D341Med (cell line): ENCODE measurements around the gene BTNL9.
"Not testable (repeated sequence)": the region's sequence is repeated elsewhere in the genome, so short reads cannot be mapped to it uniquely, and the experiment has no call there.

ENCODE experiments used
- DNase-seq: peaks from one replicate; pipeline ENCODE4 v3.0.0; 2012; ENCODE audit warnings: low spot score

BTNL9 gene

DNA sequence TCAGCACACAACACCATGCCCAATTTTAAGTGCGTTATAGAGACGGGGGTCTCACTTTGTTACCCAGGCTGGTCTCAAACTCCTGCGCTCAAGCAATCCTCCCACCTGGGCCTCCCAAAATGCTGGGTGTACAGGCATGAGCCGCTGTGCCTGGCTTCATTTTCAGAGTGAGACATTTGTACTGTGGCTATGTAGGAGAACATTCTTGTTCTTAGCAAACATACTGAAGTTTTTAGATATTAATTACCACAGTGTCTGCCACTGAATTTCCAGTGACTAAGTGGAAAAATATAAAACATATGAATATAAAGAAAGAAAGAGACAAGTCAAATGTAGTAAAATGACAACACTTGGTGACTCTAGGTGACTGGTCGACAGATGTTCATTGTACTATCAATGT is 20.9 kb downstream of the BTNL9 start:
- no peak for DNase-seq

GRCh38 chr5:181061645-181062044 is 21.6 kb downstream of the BTNL9 start:
- DNase-seq: no peak

DNA sequence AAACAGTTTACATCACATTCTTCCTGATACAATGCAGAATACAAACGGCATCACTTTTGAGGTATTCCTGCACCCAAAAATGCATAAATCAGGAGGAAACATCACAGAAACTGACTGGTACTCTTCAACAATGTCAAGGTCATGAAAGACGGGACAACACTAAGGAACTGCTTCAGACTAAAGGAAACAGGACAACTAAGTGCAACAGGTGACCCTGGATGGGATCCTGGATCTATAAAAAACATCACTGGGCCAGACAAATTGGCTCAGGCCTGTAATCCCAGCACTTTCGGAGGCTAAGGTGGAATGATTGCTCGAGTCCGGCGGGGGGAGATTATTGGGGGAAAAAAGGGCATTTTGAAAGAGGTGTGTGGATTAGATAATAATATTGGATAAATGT is 22.6 kb downstream of the BTNL9 start:
- no peak for DNase-seq

DNA sequence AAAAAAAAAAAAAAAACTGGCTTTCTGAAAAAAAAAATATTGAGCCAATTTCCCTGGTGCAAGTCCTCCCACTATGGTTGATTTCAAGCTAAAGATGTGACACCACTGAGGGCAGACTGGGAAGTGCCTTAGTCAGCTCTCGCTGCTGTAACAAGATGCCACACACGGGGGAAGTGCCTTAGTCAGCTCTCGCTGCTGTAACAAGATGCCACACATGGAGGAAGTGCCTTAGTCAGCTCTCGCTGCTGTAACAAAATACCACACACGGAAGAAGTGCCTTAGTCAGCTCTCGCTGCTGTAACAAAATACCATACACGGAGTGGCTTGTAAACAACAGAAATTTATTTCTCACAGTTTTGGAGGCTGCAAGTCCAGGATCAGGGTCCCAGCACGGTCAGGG is 23.4 kb downstream of the BTNL9 start:
- DNase-seq: no peak

DNA sequence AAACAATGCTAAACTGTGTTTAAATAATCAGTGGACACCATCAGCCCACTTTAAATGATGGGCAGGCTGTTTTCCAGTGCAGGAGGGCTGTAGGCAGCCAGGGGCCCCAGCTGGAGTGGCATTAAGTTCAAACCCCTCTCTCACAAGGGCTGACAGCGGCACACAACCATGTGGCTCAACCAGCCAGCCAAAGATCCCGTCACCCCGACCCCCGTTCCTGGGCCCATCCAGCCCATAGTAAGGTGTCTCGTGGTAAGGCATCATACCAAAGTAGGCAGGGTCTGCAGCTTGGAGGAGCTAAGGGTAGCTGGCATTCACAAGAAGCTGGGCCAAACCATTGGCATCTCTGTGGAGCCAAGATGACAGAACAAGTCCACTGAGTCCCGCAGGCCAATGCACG is 24.9 kb downstream of the BTNL9 start:
- no peak for DNase-seq

DNA sequence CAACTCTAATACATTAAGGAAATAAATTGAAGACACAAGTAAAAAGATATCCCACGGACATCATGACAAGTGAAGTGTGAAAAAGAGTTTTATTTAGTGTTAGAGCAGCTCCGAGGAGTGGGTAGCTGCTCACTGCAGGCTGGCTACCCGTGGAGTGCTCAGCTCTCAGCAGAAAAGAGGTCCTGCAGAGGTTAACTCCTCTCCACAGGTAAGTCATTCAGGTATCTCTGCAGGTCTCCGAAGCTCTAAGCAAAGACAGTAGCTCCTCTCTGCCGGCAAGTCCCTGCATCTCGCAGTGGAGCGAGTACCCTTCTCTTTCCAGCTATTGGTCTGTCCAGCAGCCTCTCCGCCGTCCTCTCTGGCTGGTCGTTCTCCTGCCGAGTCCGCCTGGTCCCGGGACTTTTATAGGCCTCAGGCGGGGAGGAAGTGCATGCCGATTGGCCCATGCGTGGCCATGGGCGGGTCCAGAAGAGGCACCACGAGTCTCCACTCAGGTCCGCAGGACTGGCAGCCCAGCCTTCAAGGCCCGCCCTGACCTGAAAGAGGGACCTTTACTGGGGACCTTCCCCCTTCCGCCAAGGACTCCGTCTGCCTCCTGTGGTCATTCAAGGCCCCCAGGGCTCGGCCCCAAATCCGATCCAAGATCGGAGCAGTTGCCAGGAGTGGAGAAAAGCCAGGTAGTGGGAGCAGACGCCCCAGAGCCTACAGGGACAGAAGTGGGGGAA is 29.9 kb downstream of the BTNL9 start:
- no peak for DNase-seq

GRCh38 chr5:181070523-181070922 is 30.5 kb downstream of the BTNL9 start:
- no peak for DNase-seq

- DNase-seq: no peak
Observed at GRCh38 chr5:181071257-181071656, 31.2 kb downstream of the BTNL9 start.

DNA sequence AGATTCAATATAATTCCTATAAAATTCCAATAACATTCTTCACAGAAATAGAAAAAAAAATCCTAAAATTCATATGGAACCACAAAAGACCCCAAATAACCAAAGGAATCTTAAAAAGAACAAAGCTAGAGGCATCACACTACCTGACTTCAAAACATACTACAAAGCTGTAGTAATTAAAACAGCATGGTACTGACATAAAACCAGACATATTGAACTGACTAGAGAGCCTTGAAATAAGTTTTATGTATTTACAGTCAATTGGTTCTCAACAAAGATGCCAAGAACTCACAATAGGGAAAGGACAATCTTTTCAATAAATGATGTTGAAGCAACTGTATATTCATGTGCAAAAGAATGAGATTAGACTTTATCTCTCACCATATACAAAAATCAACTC is 36.9 kb downstream of the BTNL9 start:
- DNase-seq: no peak

- no peak for DNase-seq
Observed at GRCh38 chr5:181081989-181082388, 41.9 kb downstream of the BTNL9 start.

- no peak for DNase-seq
Observed at GRCh38 chr5:181084621-181085195, 44.6 kb downstream of the BTNL9 start.

GRCh38 chr5:181086026-181086883 is 46.2 kb downstream of the BTNL9 start:
- no peak for DNase-seq

GRCh38 chr5:181086884-181087205 is 46.8 kb downstream of the BTNL9 start:
- DNase-seq: no peak

DNA sequence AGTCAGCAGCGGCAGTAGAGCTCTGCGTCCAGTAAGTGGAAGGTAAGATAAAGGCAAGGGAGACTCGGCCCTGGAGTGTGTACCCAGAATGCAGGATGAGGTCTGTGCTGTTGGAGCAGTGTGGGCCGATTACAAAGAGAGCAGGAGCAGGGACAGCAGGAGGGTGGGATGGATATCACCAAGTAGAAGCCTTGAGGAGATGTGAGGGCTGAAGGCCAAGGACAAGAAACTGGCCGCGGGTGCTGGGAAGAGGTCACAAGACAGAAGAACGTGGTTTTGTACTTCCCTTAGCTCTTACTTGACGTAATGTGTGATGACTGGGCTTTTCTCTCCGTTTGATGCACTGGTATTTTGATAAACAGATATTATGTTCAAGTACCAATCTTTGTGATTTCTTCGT is 47.2 kb downstream of the BTNL9 start:
- no peak for DNase-seq

DNA sequence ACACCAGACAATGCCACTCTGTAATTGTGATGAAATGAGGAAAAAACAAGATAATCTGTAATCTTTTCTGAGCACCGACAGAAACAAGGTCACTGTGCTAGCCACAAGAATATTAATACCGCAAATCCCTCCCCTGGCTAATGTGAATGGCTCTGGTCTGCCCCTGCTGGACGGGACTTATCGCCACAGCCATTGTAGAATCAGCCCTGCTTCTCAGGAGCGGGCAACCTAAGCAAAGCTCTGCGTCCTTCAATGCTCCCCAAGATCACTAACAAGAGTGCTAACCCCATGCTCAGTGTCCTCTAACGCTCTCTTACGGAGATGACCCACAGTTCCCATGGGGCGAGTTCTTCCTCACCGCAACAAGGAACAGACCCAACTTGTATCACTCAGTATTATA is 48.2 kb downstream of the BTNL9 start:
- peak; percentile 59 for DNase-seq

GRCh38 chr5:181092428-181092827 is 52.4 kb downstream of the BTNL9 start:
- DNase-seq: no peak

DNA sequence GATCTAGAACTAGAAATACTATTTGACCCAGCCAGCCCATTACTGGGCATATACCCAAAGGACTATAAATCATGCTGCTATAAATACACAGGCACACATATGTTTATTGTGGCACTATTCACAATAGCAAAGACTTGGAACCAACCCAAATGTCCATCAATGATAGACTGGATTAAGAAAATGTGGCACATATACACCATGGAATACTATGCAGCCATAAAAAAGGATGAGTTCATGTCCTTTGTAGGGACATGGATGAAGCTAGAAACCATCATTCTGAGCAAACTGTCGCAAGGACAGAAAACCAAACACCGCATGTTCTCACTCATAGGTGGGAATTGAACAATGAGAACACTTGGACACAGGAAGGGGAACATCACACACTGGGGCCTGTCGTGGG is 55.1 kb downstream of the BTNL9 start:
- not testable (repeated sequence) for DNase-seq

- not testable (repeated sequence) for DNase-seq
Observed at GRCh38 chr5:181096721-181097382, 56.8 kb downstream of the BTNL9 start.

GRCh38 chr5:181097383-181097753 is 57.3 kb downstream of the BTNL9 start:
- DNase-seq: not testable (repeated sequence)

DNA sequence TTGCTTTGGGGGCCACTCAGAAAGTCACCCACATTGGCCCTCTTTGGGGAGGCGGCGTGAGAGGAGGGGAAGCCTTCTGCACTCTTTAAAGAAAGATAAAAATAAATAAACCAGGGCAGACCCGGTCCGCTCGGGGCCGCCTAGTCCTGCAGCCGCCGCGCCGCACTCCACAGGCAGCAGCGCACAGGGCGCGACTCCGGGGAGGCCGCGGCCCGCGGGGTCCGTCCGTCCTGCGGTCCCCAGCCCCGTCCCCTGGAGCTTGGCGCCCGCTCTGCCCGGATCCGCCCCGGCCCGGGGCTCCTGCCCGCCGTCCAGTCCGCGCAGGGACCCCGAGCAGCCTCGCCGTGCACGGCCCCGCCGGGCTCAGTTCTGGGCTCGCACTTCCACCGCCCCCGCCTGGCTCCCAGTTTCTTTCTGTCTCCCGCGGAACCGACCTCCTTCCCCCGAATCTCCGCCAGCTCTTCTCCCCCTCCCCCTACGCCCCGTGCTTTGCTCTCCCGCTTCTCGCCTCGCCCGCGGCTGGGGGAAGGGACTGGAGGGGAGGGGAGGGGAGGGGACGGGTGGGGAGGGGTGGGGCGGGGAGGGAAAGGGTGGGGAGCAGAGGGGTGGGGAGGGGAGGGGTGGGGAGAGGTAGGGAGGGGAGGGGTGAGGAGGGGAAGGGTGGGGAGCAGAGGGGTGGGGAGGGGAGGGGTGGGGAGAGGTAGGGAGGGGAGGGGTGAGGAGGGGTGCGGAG is 57.9 kb downstream of the BTNL9 start:
- not testable (repeated sequence) for DNase-seq

- no peak for DNase-seq
Observed at GRCh38 chr5:181098762-181099601, 58.9 kb downstream of the BTNL9 start.
